T-helper 1 cell treated with Interleukin-12 subunit alpha and Interleukin-12 subunit beta and Interleukin-4 antibody, amounts not matched to agents 30 μg/mL and 1 μg/mL, for 36 hours (primary cell): Measurements from ENCODE around the gene LIPT2.

ENCODE experiments used
- H3K27ac Mint-ChIP-seq: one replicate; pipeline ENCODE4 v1.8.0; 2021; ENCODE audit warnings: mild to moderate bottlenecking, mixed read lengths
- H3K27me3 Mint-ChIP-seq: one replicate; pipeline ENCODE4 v1.8.0; 2021; ENCODE audit warnings: low read depth, mixed read lengths
- H3K36me3 Mint-ChIP-seq: one replicate; pipeline ENCODE4 v1.8.0; 2021; ENCODE audit warnings: low read depth, mixed read lengths
- H3K4me1 Mint-ChIP-seq: one replicate; pipeline ENCODE4 v1.8.0; 2021; ENCODE audit warnings: low read depth, mixed read lengths
- H3K4me3 Mint-ChIP-seq: one replicate; pipeline ENCODE4 v1.8.0; 2021; ENCODE audit warnings: mild to moderate bottlenecking, moderate library complexity, mixed read lengths
- H3K9me3 Mint-ChIP-seq: one replicate; pipeline ENCODE4 v1.8.0; 2021; ENCODE audit warnings: mixed read lengths

LIPT2 gene

GRCh38 chr11:74480688-74481417, 12.7 kb downstream of the LIPT2 start:
- Mint-ChIP-seq H3K27me3 (peaks cover 9% of the 10 kb centered on the region), H3K4me1 (peaks cover 2% of the 10 kb centered on the region), H3K36me3 (no peaks in the 10 kb centered on the region), H3K27ac (no peak overlapping the region), H3K9me3 (no peaks in the 10 kb centered on the region), H3K4me3 (no peak overlapping the region)

GRCh38 chr11:74479732-74480123, 13.8 kb downstream of the LIPT2 start:
- Mint-ChIP-seq H3K9me3 (no peaks in the 10 kb centered on the region), H3K27ac (no peak overlapping the region), H3K4me3 (no peak overlapping the region), H3K4me1 (no peaks in the 10 kb centered on the region), H3K27me3 (peaks cover 9% of the 10 kb centered on the region), H3K36me3 (no peaks in the 10 kb centered on the region)

- Mint-ChIP-seq H3K27me3 (peaks cover 9% of the 10 kb centered on the region), H3K27ac (no peak overlapping the region), H3K4me1 (no peaks in the 10 kb centered on the region), H3K9me3 (no peaks in the 10 kb centered on the region), H3K4me3 (no peak overlapping the region), H3K36me3 (no peaks in the 10 kb centered on the region)
These were observed 14.4 kb downstream of the LIPT2 start for GRCh38 chr11:74478877-74479731.

GRCh38 chr11:74476536-74476935, 17.0 kb downstream of the LIPT2 start:
- H3K9me3 Mint-ChIP-seq = no peaks in the 10 kb centered on the region
- no peak overlapping the region for H3K27ac Mint-ChIP-seq
- peaks cover 5% of the 10 kb centered on the region for H3K27me3 Mint-ChIP-seq
- no peaks in the 10 kb centered on the region for H3K36me3 Mint-ChIP-seq
- no peak overlapping the region for H3K4me3 Mint-ChIP-seq
- H3K4me1 Mint-ChIP-seq = peaks cover 5% of the 10 kb centered on the region

GRCh38 chr11:74474316-74474715, 19.2 kb downstream of the LIPT2 start:
- no peaks in the 10 kb centered on the region for H3K27me3 Mint-ChIP-seq
- H3K36me3 Mint-ChIP-seq = no peaks in the 10 kb centered on the region
- H3K27ac Mint-ChIP-seq = no peak overlapping the region
- no peaks in the 10 kb centered on the region for H3K9me3 Mint-ChIP-seq
- no peak overlapping the region for H3K4me3 Mint-ChIP-seq
- H3K4me1 Mint-ChIP-seq = peaks cover 5% of the 10 kb centered on the region

- Mint-ChIP-seq H3K9me3 (no peaks in the 10 kb centered on the region), H3K4me3 (no peak overlapping the region), H3K27me3 (peaks cover 2% of the 10 kb centered on the region), H3K27ac (no peak overlapping the region), H3K4me1 (peaks cover 5% of the 10 kb centered on the region), H3K36me3 (no peaks in the 10 kb centered on the region)
These were observed 19.9 kb downstream of the LIPT2 start for GRCh38 chr11:74473382-74474173.

GRCh38 chr11:74471668-74472429, 21.7 kb downstream of the LIPT2 start:
- H3K36me3 Mint-ChIP-seq = no peaks in the 10 kb centered on the region
- no peak overlapping the region for H3K27ac Mint-ChIP-seq
- peaks cover 12% of the 10 kb centered on the region for H3K27me3 Mint-ChIP-seq
- H3K4me1 Mint-ChIP-seq = peaks cover 5% of the 10 kb centered on the region
- H3K9me3 Mint-ChIP-seq = no peaks in the 10 kb centered on the region
- H3K4me3 Mint-ChIP-seq = no peak overlapping the region

GRCh38 chr11:74471037-74471436, 22.5 kb downstream of the LIPT2 start:
- H3K27ac Mint-ChIP-seq = no peak overlapping the region

GRCh38 chr11:74470526-74470925, 23.0 kb downstream of the LIPT2 start:
- no peaks in the 10 kb centered on the region for H3K36me3 Mint-ChIP-seq
- H3K27ac Mint-ChIP-seq = no peak overlapping the region
- no peak overlapping the region for H3K4me3 Mint-ChIP-seq
- H3K4me1 Mint-ChIP-seq = peaks cover 5% of the 10 kb centered on the region
- H3K27me3 Mint-ChIP-seq = peaks cover 24% of the 10 kb centered on the region
- no peaks in the 10 kb centered on the region for H3K9me3 Mint-ChIP-seq

More at GRCh38 chr11:74471037-74471436, 22.5 kb downstream of the LIPT2 start:
- Mint-ChIP-seq H3K4me1 (peaks cover 5% of the 10 kb centered on the region), H3K36me3 (no peaks in the 10 kb centered on the region), H3K27me3 (peaks cover 19% of the 10 kb centered on the region), H3K9me3 (no peaks in the 10 kb centered on the region), H3K4me3 (no peak overlapping the region)

- H3K4me3 Mint-ChIP-seq = no peak overlapping the region
- peaks cover 5% of the 10 kb centered on the region for H3K4me1 Mint-ChIP-seq
- H3K27me3 Mint-ChIP-seq = peaks cover 36% of the 10 kb centered on the region
- H3K36me3 Mint-ChIP-seq = no peaks in the 10 kb centered on the region
- H3K9me3 Mint-ChIP-seq = no peaks in the 10 kb centered on the region
- no peak overlapping the region for H3K27ac Mint-ChIP-seq
These were observed 24.6 kb downstream of the LIPT2 start for GRCh38 chr11:74468936-74469335.

- Mint-ChIP-seq H3K27ac (no peak overlapping the region), H3K36me3 (no peaks in the 10 kb centered on the region), H3K9me3 (no peaks in the 10 kb centered on the region), H3K4me1 (peaks cover 5% of the 10 kb centered on the region), H3K27me3 (peaks cover 37% of the 10 kb centered on the region), H3K4me3 (no peak overlapping the region)
These were observed 25.0 kb downstream of the LIPT2 start for GRCh38 chr11:74468521-74468920.

GRCh38 chr11:74468058-74468457, 25.5 kb downstream of the LIPT2 start:
- no peaks in the 10 kb centered on the region for H3K9me3 Mint-ChIP-seq
- H3K36me3 Mint-ChIP-seq = no peaks in the 10 kb centered on the region
- peaks cover 37% of the 10 kb centered on the region for H3K27me3 Mint-ChIP-seq
- no peak overlapping the region for H3K27ac Mint-ChIP-seq
- H3K4me1 Mint-ChIP-seq = peaks cover 5% of the 10 kb centered on the region
- no peak overlapping the region for H3K4me3 Mint-ChIP-seq

GRCh38 chr11:74466916-74467885, 26.3 kb downstream of the LIPT2 start, which contains the start of gene KCNE3:
TSS of gene KCNE3 (minus strand) at chr11:74467549. CDS start at chr11:74457563, 9,986 bp downstream.
- Mint-ChIP-seq H3K4me3 (no peak within 1 kb of the TSS), H3K27ac (no peak within 1 kb of the TSS), H3K36me3 (no peaks in the 10 kb centered on the region), H3K9me3 (no peaks in the 10 kb centered on the region), H3K27me3 (peaks cover 37% of the 10 kb centered on the region), H3K4me1 (peaks cover 3% of the 10 kb centered on the region)
